Astrocyte (in vitro differentiated cells and primary cell): ENCODE results near the gene MEGF6. TPM values are rescaled to one million over a fixed set of nuclear protein-coding genes. Genes with fewer than 3 reads are reported as not detected.

Experiments used
- DNase-seq: peaks from one replicate; pipeline ENCODE4 v3.0.0-alpha.2; 2010; ENCODE audit warnings: low read depth
- FAIRE-seq: peaks from 2 replicates; lab custom pipeline; 2011; peaks lifted over from hg19 to GRCh38; lab: Jason Lieb, UNC
- H2AFZ ChIP-seq: 2 replicates; pipeline ENCODE4 v1.6.0; 2012; ENCODE audit warnings: low read depth, low read length, inconsistent platforms
- H3K27ac ChIP-seq: 2 replicates; pipeline ENCODE4 v1.5.1; 2011; ENCODE audit warnings: low read depth, low read length, inconsistent platforms
- H3K27me3 ChIP-seq: 2 replicates; pipeline ENCODE4 v1.6.0; 2011; ENCODE audit warnings: low read length, inconsistent platforms; ENCODE audit not compliant: insufficient read depth
- H3K36me3 ChIP-seq: 2 replicates; pipeline ENCODE4 v1.5.1; 2011; ENCODE audit warnings: low read length, inconsistent platforms; ENCODE audit not compliant: insufficient read depth
- H3K4me1 ChIP-seq: 2 replicates; pipeline ENCODE4 v1.5.1; 2011; ENCODE audit warnings: low read length, inconsistent platforms; ENCODE audit not compliant: insufficient read depth
- H3K4me2 ChIP-seq: 2 replicates; pipeline ENCODE4 v1.6.0; 2012; ENCODE audit warnings: low read length, inconsistent platforms
- H3K4me3 ChIP-seq: 2 replicates; pipeline ENCODE4 v1.5.1; 2011; ENCODE audit warnings: low read depth, mild to moderate bottlenecking, low read length, inconsistent platforms; ENCODE audit not compliant: insufficient read depth
- H3K79me2 ChIP-seq: 2 replicates; pipeline ENCODE4 v1.6.0; 2012; ENCODE audit warnings: mild to moderate bottlenecking, low read length, inconsistent platforms; ENCODE audit not compliant: insufficient read depth
- H3K9ac ChIP-seq: 2 replicates; pipeline ENCODE4 v1.6.0; 2012; ENCODE audit warnings: mild to moderate bottlenecking, low read length, inconsistent platforms
- H3K9me3 ChIP-seq: 2 replicates; pipeline ENCODE4 v1.5.1; 2012; ENCODE audit warnings: low read depth, mild to moderate bottlenecking, low read length, inconsistent platforms; ENCODE audit not compliant: insufficient read depth
- H4K20me1 ChIP-seq: 2 replicates; pipeline ENCODE4 v1.6.0; 2012; ENCODE audit warnings: low read length, inconsistent platforms; ENCODE audit not compliant: insufficient read depth
- H3K27ac Mint-ChIP-seq: one replicate; pipeline ENCODE4 v1.8.0; 2021; ENCODE audit warnings: mild to moderate bottlenecking, mixed read lengths; ENCODE audit not compliant: unreplicated experiment
- H3K27me3 Mint-ChIP-seq: one replicate; pipeline ENCODE4 v1.8.0; 2021; ENCODE audit warnings: low read depth, mixed read lengths; ENCODE audit not compliant: unreplicated experiment
- H3K36me3 Mint-ChIP-seq: one replicate; pipeline ENCODE4 v1.8.0; 2021; ENCODE audit warnings: low read depth, mixed read lengths; ENCODE audit not compliant: unreplicated experiment
- H3K4me1 Mint-ChIP-seq: one replicate; pipeline ENCODE4 v1.8.0; 2021; ENCODE audit warnings: low read depth, mixed read lengths; ENCODE audit not compliant: unreplicated experiment
- H3K4me3 Mint-ChIP-seq: one replicate; pipeline ENCODE4 v1.8.0; 2021; ENCODE audit warnings: mild to moderate bottlenecking, moderate library complexity, mixed read lengths; ENCODE audit not compliant: unreplicated experiment
- H3K9me3 Mint-ChIP-seq: one replicate; pipeline ENCODE4 v1.8.0; 2021; ENCODE audit warnings: mild to moderate bottlenecking, mixed read lengths; ENCODE audit not compliant: unreplicated experiment
- EZH2 ChIP-seq: IDR thresholded peaks from 2 replicates; pipeline ENCODE4 v1.6.1; 2012; ENCODE audit warnings: mild to moderate bottlenecking, low read length, inconsistent platforms; ENCODE audit not compliant: insufficient read depth
- total RNA-seq: library from RNA; stranded (reverse); gene quantifications from 2 replicates; pipeline ENCODE4 v1.2.1, GENCODE V29; 2021
- TF ChIP-seq, protein P1 (sequence below): IDR thresholded peaks from 2 replicates; pipeline ENCODE4 v1.5.1; 2011; ENCODE audit warnings: low read depth, mild to moderate bottlenecking, inconsistent platforms, low read length, moderate library complexity; ENCODE audit not compliant: insufficient read depth

The MEGF6 gene
- total RNA-seq, 1 donor from 2014 or later: 14.8 TPM

DNA sequence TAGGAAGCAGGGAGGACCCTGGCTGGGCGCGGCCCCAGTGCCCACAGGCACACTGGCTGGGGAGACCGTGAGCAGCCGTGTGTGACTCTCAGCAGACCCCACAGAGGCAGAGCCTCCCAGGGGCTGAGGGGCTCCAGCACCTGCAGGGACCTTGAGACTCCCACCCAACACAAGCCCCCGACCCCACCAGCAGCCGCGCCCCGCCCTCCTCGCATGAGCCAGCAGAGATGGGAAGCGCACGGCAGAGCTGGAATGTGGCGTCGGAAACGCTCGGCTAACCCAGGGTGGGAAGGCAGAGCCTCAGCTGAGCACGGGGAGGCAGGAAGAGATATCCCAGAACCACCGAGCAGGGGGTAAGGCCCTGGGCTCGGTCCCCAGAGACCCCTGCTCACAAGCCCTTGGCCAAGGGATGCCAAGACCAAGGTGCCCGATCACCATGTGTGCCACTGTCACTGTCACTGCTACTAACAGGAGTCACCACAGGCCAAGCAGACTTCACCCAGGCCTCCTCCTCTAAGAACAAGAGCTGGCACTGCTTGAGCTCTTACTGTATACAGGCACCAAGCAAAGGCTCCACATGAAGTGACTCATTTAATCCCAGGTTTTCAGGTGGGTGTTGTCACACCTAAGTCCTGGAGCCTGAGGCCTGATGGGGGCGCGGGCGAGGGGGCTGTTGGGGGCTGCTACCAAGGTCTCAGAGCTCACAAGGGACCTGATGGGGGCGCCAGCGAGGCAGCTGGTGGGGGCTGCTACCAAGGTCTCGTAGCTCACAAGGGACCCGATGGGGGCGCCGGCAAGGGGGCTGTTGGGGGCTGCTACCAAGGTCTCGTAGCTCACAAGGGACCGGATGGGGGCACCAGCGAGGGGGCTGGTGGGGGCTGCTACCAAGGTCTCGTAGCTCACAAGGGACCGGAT lies 20.1 kb downstream of the MEGF6 start:
- H3K36me3 ChIP-seq: no peaks in the 10 kb centered on the region
- Mint-ChIP-seq H3K27me3 (peaks cover 15% of the 10 kb centered on the region), H3K4me3 (no peak overlapping the region), H3K4me1 (no peaks in the 10 kb centered on the region), H3K36me3 (no peaks in the 10 kb centered on the region), H3K9me3 (no peaks in the 10 kb centered on the region), H3K27ac (no peak overlapping the region)
- H3K4me1 ChIP-seq: no peaks in the 10 kb centered on the region
- no peak overlapping the region for H3K27ac ChIP-seq
- no peak overlapping the region for H3K4me2 ChIP-seq
- no peaks in the 10 kb centered on the region for H3K9me3 ChIP-seq
- no peak overlapping the region for H3K9ac ChIP-seq
- H3K4me3 ChIP-seq: no peak overlapping the region
- DNase-seq: no peak
- H3K79me2 ChIP-seq: no peaks in the 10 kb centered on the region
- H3K27me3 ChIP-seq: peaks cover 2% of the 10 kb centered on the region
- H2AFZ ChIP-seq: no peak overlapping the region
- TF ChIP-seq, protein P1, sequence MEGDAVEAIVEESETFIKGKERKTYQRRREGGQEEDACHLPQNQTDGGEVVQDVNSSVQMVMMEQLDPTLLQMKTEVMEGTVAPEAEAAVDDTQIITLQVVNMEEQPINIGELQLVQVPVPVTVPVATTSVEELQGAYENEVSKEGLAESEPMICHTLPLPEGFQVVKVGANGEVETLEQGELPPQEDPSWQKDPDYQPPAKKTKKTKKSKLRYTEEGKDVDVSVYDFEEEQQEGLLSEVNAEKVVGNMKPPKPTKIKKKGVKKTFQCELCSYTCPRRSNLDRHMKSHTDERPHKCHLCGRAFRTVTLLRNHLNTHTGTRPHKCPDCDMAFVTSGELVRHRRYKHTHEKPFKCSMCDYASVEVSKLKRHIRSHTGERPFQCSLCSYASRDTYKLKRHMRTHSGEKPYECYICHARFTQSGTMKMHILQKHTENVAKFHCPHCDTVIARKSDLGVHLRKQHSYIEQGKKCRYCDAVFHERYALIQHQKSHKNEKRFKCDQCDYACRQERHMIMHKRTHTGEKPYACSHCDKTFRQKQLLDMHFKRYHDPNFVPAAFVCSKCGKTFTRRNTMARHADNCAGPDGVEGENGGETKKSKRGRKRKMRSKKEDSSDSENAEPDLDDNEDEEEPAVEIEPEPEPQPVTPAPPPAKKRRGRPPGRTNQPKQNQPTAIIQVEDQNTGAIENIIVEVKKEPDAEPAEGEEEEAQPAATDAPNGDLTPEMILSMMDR: no peak
- TF ChIP-seq EZH2: no peak
- FAIRE-seq: no peak
- no peaks in the 10 kb centered on the region for H4K20me1 ChIP-seq

DNA sequence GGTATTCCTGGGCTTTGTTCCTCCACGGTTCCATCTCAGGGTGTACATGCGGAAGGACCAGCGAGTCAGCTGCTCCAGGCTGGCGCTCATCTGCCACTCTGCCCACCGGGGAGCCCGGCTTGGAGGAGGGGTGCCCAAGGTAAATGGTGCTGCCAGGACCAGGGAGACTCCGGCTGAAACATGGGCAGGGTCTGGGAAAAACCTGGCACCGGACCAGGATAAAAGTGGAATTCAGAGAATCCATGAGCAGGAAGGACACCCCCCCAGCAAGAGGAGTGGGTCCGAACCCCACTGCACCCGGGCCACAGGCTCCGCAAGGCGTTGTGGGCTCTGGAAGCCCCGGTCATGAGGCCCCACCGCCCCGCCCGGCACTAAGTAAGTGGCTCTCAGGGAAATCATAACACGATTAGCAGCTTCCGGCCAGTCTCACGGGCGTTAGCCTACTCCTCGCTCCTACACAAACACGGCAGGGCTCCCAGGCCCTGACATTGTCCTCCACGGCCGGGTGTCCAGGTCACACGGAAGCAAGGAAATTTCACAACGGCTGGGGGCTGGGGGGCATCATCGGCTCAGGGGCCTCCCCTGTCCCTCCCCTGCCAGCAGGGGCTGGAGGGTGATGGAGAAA lies 21.1 kb downstream of the MEGF6 start:
- FAIRE-seq: no peak
- TF ChIP-seq EZH2: no peak
- Histone ChIP-seq H3K4me1 (no peaks in the 10 kb centered on the region), H3K4me3 (no peak overlapping the region), H3K27me3 (peaks cover 2% of the 10 kb centered on the region), H3K9me3 (peaks cover 5% of the 10 kb centered on the region), H3K27ac (no peak overlapping the region), H2AFZ (no peak overlapping the region), H3K79me2 (no peaks in the 10 kb centered on the region), H3K36me3 (no peaks in the 10 kb centered on the region), H3K9ac (no peak overlapping the region), H4K20me1 (no peaks in the 10 kb centered on the region), H3K4me2 (no peak overlapping the region)
- no peak overlapping the region for H3K27ac Mint-ChIP-seq
- H3K27me3 Mint-ChIP-seq: peaks cover 15% of the 10 kb centered on the region
- H3K4me1 Mint-ChIP-seq: no peaks in the 10 kb centered on the region
- H3K4me3 Mint-ChIP-seq: no peak overlapping the region
- DNase-seq: no peak
- no peaks in the 10 kb centered on the region for H3K9me3 Mint-ChIP-seq
- H3K36me3 Mint-ChIP-seq: no peaks in the 10 kb centered on the region

DNA sequence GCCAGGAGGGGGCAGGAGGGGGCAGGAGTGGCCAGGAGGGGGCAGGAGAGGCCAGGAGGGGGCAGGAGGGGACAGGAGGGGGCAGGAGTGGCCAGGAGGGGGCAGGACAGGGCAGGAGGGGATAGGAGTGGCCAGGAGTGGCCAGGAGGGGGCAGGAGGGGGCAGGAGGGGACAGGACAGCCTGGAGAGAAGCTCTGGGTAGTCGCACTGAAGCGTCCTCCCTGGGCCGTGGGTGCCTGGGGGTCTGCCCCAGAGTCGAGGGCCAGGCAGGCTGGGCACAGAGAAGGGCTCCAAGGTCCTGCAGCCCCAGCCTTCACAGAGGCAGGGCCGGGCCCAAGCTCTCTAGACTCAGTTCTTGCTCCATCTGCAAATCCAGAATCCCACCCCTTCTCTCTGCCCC lies 22.9 kb downstream of the MEGF6 start:
- Histone ChIP-seq H3K4me3 (no peak overlapping the region), H3K27me3 (peaks cover 2% of the 10 kb centered on the region), H3K36me3 (no peaks in the 10 kb centered on the region), H4K20me1 (no peaks in the 10 kb centered on the region), H3K79me2 (no peaks in the 10 kb centered on the region), H3K4me2 (no peak overlapping the region), H3K9ac (no peak overlapping the region), H3K9me3 (peaks cover 7% of the 10 kb centered on the region), H3K4me1 (no peaks in the 10 kb centered on the region), H3K27ac (no peak overlapping the region), H2AFZ (no peak overlapping the region)
- Mint-ChIP-seq H3K4me1 (no peaks in the 10 kb centered on the region), H3K9me3 (peaks cover 3% of the 10 kb centered on the region), H3K27ac (no peak overlapping the region), H3K36me3 (no peaks in the 10 kb centered on the region), H3K4me3 (no peak overlapping the region), H3K27me3 (peaks cover 15% of the 10 kb centered on the region)
- FAIRE-seq (no peak), DNase-seq (no peak)
- TF ChIP-seq EZH2: no peak
- TF ChIP-seq, protein P1: no peak
